WTC11 (cell line): ENCODE results near the gene NEK2.

Experiments
- CTCF ChIP-seq: fragments of 200-600 bp; IDR thresholded peaks from 2 replicates; pipeline ENCODE4 v1.8.0; 2022; ENCODE audit warnings: antibody characterized with exemption
- IRF2 ChIP-seq: sonication (generic); formaldehyde crosslinking; IDR thresholded peaks from 2 replicates; pipeline ENCODE4 v1.8.0; 2022; ENCODE audit warnings: low read depth, missing genetic modification reagents, borderline replicate concordance
- KAT7 ChIP-seq: sonication (generic); formaldehyde crosslinking; IDR thresholded peaks from 2 replicates; pipeline ENCODE4 v1.8.1; 2023; ENCODE audit warnings: missing genetic modification reagents, mild to moderate bottlenecking, borderline replicate concordance
- RELA ChIP-seq: sonication (generic); formaldehyde crosslinking; IDR thresholded peaks from 2 replicates; pipeline ENCODE4 v1.8.1; 2022; ENCODE audit warnings: missing genetic modification reagents, mild to moderate bottlenecking, borderline replicate concordance
- SMAD3 ChIP-seq: sonication (generic); formaldehyde crosslinking; IDR thresholded peaks from 2 replicates; pipeline ENCODE4 v1.8.0; 2022; ENCODE audit warnings: missing genetic modification reagents, mild to moderate bottlenecking, borderline replicate concordance
- SP1 ChIP-seq: sonication (generic); formaldehyde crosslinking; conservative IDR thresholded peaks from 2 replicates; pipeline ENCODE4 v1.8.1; 2022; ENCODE audit warnings: missing genetic modification reagents
- ZNF138 ChIP-seq: sonication (generic); formaldehyde crosslinking; conservative IDR thresholded peaks from 2 replicates; pipeline ENCODE4 v1.8.1; 2022; ENCODE audit warnings: mild to moderate bottlenecking, moderate library complexity, missing genetic modification reagents
- ZNF317 ChIP-seq: sonication (generic); formaldehyde crosslinking; IDR thresholded peaks from 2 replicates; pipeline ENCODE4 v1.8.1; 2023; ENCODE audit warnings: low read depth, mild to moderate bottlenecking, moderate library complexity, missing genetic modification reagents, borderline replicate concordance
- TF ChIP-seq, protein P1 (sequence below): sonication (generic); formaldehyde crosslinking; IDR thresholded peaks from 2 replicates; pipeline ENCODE4 v1.8.0; 2022; ENCODE audit warnings: mild to moderate bottlenecking, missing genetic modification reagents
- TF ChIP-seq, protein P2 (sequence below): sonication (generic); formaldehyde crosslinking; IDR thresholded peaks from 2 replicates; pipeline ENCODE4 v1.8.1; 2023; ENCODE audit warnings: mild to moderate bottlenecking, missing genetic modification reagents, moderate library complexity
- TF ChIP-seq, protein P3 (sequence below): sonication (generic); formaldehyde crosslinking; IDR thresholded peaks from 2 replicates; pipeline ENCODE4 v1.8.0; 2022; ENCODE audit warnings: mild to moderate bottlenecking, missing genetic modification reagents

- TF ChIP-seq, protein P1, sequence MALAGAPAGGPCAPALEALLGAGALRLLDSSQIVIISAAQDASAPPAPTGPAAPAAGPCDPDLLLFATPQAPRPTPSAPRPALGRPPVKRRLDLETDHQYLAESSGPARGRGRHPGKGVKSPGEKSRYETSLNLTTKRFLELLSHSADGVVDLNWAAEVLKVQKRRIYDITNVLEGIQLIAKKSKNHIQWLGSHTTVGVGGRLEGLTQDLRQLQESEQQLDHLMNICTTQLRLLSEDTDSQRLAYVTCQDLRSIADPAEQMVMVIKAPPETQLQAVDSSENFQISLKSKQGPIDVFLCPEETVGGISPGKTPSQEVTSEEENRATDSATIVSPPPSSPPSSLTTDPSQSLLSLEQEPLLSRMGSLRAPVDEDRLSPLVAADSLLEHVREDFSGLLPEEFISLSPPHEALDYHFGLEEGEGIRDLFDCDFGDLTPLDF (CRISPR knock-in tag), result no peak
- TF ChIP-seq SP1 (CRISPR knock-in tag), result no peak
- no peak for TF ChIP-seq CTCF
- TF ChIP-seq ZNF317 (CRISPR knock-in tag), result no peak
- no peak for TF ChIP-seq SMAD3 (CRISPR knock-in tag)
- TF ChIP-seq IRF2 (CRISPR knock-in tag), result no peak
- TF ChIP-seq, protein P2, sequence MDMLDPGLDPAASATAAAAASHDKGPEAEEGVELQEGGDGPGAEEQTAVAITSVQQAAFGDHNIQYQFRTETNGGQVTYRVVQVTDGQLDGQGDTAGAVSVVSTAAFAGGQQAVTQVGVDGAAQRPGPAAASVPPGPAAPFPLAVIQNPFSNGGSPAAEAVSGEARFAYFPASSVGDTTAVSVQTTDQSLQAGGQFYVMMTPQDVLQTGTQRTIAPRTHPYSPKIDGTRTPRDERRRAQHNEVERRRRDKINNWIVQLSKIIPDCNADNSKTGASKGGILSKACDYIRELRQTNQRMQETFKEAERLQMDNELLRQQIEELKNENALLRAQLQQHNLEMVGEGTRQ (CRISPR knock-in tag), result no peak
- no peak for TF ChIP-seq KAT7 (CRISPR knock-in tag)
- TF ChIP-seq RELA, result no peak
- TF ChIP-seq, protein P3, sequence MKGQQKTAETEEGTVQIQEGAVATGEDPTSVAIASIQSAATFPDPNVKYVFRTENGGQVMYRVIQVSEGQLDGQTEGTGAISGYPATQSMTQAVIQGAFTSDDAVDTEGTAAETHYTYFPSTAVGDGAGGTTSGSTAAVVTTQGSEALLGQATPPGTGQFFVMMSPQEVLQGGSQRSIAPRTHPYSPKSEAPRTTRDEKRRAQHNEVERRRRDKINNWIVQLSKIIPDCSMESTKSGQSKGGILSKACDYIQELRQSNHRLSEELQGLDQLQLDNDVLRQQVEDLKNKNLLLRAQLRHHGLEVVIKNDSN (CRISPR knock-in tag), result no peak
- TF ChIP-seq ZNF138, result no peak
These were observed 35.9 kb upstream of the NEK2 start for GRCh38 chr1:211711315-211711705.
